Embryonic facial prominence (tissue), 1 donor: ENCODE results near the gene SLC25A53.
"Not testable (repeated sequence)": the region's sequence is repeated elsewhere in the genome, so short reads cannot be mapped to it uniquely, and the experiment has no call there.

Experiments used
- DNase-seq: peaks from one replicate; pipeline ENCODE4 v3.0.0-alpha.2; 2016; ENCODE audit errors: extremely low spot score

Gene SLC25A53

DNA sequence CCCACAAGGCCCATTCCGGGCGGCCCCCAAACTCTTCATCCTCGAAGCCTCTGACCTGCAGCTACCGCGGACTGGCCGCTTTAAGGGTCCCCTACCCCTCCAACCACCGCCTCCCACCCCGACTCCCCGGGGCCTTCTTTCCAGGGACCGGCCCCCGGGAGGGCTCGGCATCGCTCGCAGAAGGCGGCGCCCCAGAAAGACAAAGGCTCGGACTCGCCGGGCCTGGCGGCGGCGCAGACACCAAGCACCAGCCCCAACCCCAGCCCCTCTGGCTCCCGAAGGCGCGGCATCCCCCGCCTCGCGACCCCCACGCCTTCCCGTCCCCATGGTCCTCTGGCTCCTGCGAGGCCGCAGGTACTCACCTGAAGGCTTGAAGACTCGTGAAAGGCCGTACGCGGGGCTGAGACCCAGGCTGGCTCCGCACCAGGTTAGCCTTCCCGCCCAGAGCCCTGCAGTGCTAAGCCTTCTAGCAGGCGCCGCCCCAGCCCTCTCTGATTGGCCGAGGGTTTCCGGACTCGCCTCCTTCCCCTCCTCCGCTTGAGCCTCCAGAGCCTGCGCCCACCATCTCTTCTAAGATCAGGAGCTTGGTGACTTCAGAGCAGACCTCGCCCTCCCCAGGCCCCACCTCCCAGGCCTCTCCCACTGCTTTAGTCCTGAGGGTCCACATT is 80.9 kb downstream of the SLC25A53 start, which contains the start of gene TMSB15C:
Gene TMSB15C (minus strand): TSS at position 459 of the 668 bp plus-strand sequence.
- DNase-seq: not testable (repeated sequence)

DNA sequence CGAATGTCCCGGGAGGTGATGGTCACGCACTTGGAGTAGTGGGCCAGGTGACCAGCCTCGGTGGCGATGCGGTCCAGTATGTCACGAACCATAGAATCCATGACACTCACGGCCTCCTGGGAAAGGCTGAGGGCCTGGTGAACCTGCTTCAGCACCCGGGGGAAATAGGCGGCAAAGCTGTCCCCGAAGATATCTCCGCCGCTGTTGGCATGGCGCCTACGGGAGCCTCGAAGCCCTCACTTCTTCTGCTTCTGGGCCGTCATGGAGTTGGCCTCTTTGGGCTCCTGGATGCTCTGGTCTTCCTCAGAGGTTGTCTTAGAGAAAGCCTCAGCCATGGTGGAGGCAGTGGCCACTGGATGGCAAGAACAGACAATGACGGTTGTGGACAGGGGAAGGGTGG is 94.2 kb downstream of the SLC25A53 start:
- DNase-seq: not testable (repeated sequence)

DNA sequence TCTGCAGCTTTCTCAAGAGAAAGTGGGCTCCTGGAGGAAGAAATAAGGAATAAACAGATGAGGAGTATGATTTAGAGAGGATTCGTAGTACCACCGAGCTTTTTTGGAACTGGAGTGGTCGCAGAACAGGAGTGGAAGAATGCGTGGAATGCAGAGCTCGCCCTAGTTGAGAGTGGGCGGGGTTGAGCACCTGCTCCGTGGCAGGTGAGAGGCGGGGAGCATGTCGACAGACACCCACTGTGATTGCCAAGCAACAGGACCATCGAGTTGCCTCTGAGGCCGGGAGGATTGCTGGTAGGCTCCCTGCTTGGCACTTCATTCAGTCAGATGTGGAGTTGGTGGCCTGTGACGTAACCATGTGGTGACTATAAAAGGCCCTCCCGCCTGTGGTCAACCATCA is 101.9 kb downstream of the SLC25A53 start:
- DNase-seq: not testable (repeated sequence)
